ENCODE measurements around the gene P2RX7.
A peak's percentile ranks its signal among the peaks of the same experiment; 100 is the strongest.

The P2RX7 gene

GRCh38 chr12:121132601-121133481, at the start of gene P2RX7:
Gene P2RX7, plus strand, starts transcription at chr12:121132876. Its CDS starts 95 bp downstream, at chr12:121132971.
- no peak for DNase-seq

- no peak for DNase-seq
Measured at GRCh38 chr12:121084229-121084628, 48.4 kb upstream of the P2RX7 start.

DNA sequence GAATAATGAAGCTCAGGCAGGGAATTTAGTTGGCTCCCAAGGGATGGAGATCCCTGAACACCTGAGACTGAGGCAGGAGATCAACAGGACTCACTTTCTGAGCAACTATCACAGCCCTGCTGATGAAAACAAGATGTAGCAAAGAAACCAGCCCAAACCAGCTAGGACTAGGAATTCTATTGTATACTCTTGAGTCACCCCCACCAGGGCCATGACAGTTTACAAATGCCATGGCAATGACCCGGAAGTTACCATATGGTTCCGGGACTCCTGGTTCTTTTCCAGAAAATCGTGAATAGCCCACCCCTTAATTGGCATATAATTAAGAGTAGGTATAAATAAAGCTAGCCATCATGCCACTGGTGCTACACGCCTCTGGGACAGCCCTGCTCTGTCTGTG, 47.6 kb upstream of the P2RX7 start:
- no peak for DNase-seq

DNA sequence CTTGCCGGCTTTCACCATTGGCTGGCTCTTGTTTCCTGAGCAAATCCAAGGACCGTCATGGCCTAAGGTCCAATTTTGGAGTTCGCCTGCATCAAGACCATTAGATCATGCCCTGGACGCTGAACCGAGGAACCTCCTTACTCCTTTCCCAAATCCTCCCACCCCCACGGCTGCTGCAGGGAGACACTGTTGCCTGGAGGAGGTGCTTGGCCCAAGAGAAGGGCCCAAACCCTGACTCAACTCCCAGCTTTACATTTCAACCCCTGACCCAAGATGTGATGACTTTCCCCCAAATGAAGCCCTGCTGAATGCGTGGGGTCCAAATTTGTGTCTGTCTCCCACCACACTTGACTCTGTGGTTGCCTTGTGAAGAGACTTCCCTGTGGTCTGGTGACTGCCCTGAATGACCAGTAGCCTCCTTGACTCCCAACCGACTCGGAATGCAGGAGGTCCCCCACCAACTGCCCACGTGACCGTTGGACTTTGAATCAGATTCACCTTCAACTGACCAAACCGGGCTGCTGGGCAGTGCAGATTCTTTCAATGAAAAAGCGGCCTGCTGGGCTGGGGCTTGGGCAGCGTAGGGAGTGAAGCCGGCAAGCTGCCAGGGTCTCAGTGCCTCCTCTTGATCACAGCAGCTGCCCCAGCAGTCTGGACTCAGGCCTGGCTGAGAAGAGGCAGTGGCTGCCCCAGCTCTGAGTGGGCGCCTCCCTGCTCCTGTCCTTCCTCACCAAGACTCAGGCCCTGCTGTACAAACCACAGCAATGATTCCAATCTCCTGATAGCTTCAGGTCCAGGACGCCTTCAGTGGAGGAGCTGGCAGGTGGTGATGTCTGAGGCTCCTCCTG, 46.9 kb upstream of the P2RX7 start:
- no peak for DNase-seq

- no peak for DNase-seq
Measured at GRCh38 chr12:121086781-121087295, 45.8 kb upstream of the P2RX7 start.

GRCh38 chr12:121087467-121088194, 45.0 kb upstream of the P2RX7 start:
- no peak for DNase-seq

DNA sequence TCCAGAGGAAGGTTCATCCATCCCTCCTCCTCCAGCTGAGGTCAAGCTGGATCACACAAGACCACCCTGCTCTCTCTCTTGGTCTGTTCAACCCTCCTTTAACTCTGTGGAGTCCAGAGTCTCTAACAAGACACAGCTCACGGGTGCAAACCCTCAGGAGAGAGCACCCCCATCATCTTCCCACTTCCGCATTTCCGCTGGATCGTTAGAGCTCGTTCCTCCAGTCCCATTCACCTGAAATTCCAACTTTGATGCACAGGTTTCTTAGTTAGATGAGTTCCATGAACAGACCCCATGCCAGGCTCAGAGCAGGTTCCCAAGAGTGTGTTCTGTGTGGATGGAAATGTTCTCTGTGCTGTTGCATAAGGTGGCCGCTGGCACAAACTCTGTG, 44.5 kb upstream of the P2RX7 start:
- no peak for DNase-seq

DNA sequence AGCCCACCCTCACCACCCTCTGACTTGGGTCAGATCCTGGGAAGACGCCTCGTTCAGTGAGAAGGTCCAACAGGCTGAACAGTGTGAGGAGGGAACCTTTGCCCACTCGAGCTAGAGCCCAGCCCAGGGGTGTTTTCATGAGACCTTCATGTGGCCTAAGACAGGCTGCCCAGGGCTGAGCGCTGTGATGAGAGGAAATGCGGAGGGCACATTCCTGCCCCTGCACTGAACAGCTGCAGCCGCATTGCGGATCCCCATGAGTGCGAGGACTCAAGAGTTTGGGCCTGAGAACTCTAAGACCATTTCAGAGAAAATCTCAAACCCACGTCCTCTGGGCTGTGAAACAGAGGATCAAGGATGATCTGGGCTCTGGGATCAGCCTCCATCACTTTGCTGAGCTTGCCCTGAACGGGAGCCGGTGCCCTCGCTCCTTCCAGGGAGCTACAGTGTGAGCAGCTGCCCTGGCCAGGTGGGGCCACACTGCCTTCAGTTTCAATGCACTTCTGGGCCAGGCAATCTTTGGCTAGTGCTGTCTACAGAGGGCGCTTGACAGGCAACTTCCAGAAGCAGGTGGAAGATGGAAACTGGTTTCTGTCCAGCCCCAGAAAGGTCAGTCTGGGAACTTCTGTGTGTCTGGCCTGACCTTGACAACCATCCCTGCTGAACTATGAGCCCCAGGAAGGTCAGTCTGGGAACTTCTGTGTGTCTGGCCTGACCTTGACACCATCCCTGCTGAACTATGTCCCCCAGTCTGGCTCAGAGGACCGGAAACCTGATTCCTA, 43.5 kb upstream of the P2RX7 start:
- no peak for DNase-seq

GRCh38 chr12:121089813-121090430, 42.8 kb upstream of the P2RX7 start:
- no peak for DNase-seq

DNA sequence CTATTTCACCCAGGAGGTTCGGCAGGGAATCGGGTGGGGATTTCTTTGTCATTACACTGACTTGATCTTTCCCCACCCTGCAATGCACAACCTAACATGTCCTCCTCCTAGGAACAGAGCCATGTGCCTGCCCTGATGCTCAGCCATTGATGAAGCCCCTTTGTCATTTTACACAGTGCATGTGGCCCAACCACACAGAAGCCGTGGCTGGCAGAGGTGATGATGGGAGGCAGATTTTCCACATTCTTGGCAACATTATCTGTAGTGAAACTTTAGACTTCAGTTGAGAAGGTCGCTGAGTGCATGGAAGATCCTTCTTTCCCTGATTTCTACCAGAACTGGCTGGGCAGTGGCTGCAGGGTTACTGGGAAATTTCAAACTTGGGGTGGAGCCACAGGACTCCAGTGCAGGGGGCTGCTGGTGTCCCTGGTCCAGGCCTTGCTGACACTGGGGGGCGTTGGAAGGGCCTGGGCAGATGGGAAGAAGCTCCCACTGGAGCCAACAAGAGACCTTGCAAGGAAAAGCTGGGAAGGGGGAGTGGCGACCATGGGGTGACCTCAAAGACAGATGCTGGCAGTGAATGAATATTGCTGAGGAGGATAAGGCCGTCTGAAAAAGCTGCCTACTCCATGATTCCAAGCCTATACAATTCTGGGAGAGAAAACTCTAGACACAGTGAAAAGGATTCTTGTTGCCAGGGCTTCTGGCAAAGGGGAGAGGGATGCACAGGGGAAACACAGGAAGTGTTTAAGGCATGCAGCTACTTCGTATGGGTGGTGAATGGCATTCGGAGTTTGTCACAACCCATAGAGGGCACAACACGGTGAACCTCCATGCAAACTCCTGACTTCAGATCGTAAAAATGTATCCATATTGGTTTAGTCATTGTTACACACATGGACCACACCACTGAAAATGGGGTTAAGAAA, 41.8 kb upstream of the P2RX7 start:
- DNase-seq: no peak

GRCh38 chr12:121092034-121092433, 40.6 kb upstream of the P2RX7 start:
- no peak for DNase-seq

DNA sequence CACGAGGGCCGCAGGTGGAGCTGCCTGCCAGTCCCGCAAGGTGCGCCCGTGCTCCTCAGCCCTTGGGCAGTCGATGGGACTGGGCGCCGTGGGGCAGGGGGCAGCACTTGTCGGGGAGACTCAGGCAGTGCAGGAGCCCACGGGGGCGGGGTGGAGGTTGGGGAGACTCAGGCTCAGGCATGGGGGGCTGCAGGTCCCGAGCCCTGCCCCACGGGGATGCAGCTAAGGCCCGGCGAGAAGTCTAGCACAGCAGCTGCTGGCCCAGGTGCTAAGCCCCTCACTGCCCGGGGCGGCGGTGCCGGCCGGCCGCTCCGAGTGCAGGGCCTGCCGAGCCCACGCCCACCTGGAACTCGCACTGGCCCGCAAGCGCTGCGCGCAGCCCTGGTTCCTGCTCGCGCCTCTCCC, 39.2 kb upstream of the P2RX7 start:
- DNase-seq: no peak

DNA sequence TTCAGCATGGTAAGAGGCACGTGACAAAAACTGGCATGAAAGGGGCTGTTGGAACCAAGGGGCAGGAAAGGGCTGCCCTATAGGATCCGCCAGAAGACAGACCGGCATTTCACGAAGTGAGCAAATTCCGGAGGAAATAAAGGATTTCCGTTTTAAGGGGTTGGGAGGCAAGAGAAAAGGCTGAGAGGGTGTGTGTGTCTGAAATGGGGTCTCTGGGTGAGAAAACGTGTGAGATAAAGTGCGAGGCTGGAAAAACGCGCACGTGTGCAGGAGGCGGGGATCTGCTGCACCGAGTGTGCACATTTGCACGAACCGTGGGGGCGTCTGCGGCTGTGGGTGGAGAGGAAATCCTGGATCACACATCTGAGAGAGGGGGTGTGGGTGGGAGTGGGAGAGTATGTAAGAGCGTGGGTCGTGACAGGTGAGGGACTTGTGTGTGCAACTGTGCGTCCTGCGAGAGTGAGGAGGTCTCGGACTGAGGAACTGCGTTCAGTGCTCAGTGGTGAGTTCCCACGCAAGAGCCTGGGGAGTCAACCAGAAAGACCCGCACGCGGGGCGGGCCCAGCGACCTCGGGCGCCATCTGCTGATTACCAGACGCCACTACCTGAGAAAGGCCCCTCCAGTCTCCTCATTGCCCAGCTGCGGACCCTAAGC, 37.0 kb upstream of the P2RX7 start:
- peak; percentile 80 for DNase-seq

- DNase-seq: no peak
Measured at GRCh38 chr12:121096199-121096798, 36.4 kb upstream of the P2RX7 start.

DNA sequence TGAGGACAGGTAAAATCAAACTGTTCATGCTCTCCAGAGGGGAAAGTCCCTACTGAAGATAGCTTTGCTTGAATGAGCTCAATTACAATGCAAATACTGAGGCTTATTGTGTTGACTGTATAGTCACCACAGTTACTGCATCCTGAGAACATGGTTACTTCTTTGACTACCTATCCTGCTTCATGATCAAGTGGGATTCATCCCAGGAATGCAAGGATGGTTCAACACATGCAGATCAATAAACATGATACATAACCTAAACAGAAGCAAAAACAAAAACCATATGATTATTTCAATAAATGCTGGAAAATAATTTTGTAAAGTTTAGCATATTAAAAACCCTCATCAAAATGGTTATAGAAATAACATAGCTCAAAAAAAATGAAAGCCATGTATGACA, 32.9 kb upstream of the P2RX7 start:
- no peak for DNase-seq

GRCh38 chr12:121102307-121102706, 30.4 kb upstream of the P2RX7 start:
- DNase-seq: no peak

GRCh38 chr12:121107681-121108080, 25.0 kb upstream of the P2RX7 start:
- no peak for DNase-seq

GRCh38 chr12:121108492-121108891, 24.2 kb upstream of the P2RX7 start:
- no peak for DNase-seq

- DNase-seq: peak; percentile 76
Measured at GRCh38 chr12:121110211-121110940, 22.3 kb upstream of the P2RX7 start.

Measured in NCI-H82 (cell line).